GM21619 (cell line): ENCODE results near the gene SCNN1G.
"Not testable (repeated sequence)": the region's sequence is repeated elsewhere in the genome, so short reads cannot be mapped to it uniquely, and the experiment has no call there.

Source experiments
- ATAC-seq: cut with Tn5 transposase; IDR thresholded peaks from one replicate; pipeline ENCODE4 v1.9.1; 2021; ENCODE audit not compliant: unreplicated experiment

The SCNN1G gene

DNA sequence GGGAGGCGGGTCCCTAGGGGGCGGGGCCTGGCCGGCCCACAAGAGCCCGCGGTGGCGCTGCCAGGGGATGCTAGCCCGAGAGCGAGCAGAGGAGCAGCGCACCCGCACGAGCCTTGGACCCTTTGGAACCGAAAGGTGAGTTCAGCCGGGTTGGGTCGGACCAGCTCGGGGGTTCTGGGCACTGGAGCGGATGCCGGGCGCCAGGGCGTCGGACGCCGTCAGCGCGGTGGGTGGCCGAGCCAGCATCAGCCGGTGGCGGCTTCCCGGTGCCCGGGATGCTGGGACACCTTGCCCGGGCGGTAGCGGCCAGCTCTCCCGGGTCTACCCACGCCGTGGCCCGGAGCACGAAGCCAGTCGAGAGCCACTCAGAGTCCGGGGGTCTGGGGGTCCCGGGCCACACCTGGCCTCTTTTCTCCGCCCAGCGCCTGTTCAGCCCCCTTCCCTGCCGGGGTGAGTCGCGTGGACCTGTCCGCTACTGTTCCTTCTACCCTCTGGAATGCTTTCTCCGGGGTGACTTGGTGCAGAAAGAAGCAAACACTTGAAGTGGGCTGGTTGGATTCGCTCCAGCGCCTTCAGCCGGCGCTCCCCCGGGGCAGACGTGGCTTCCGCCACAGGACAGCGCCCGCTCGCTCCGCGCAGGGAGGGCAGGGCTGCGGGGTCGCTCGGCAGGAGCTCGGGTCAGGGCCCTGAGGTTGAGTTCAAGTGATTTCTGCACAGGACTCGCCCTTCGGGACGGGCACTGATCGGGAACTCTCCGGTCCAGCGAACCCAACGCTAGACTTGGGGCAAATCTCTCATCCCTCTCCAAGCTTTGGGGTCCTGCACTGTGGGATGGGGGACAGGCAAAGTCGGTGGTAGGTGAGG, at the start of gene SCNN1G:
SCNN1G (plus strand) TSS at position 67 of the 864 bp plus-strand sequence. CDS start 3,527 bp downstream, outside the sequence.
- peak; percentile 16 for ATAC-seq

DNA sequence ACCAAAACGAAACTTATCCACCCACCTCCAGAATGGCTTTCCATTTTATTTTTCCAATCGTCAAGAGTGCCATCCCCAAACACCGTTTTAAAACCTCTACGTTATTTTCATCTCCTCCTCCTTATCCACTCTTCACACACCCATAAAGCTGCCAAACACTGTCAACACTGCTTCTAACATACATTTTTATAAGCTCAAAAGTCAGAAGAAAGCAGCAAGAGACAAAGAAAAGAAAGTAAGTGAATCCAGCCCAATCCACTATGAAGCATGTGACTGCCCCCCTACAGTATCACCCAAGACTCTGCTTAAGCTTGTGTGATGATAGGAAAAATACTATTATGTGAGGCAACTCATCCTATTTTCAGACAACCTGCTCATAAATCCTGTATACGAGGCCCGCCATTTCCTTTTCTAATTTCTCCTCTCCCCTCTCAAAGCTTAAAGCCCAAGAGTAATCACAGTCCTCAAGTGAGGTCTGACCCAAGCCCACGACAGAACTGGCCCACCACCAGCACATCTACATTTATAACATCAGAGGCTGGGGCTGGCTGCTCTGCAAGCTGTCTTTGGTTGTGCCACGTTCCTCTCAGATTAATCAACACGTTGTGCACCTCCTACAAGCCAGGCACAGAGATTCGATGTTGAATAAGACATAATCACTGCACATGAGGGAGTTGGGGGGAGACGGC, 49.6 kb upstream of the SCNN1G start:
- no peak for ATAC-seq

DNA sequence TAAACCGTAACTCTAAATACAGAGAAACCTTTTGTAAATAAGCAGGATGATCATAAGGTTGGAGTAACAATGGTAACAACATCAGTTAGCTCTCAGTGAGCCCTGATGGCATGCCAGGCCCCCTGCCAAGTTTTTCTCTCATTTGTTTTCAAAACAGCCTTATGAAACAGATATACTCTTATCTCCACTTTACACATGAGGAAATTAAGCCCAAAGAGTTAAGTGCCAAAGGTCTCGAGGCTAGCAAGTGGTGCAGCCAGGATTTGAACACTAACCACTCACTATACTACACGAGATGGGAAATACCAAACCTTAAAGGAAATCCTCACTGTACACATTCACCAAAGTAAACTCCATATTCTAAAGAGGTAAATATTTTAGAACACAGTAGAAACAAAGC, 48.3 kb upstream of the SCNN1G start:
- no peak for ATAC-seq

DNA sequence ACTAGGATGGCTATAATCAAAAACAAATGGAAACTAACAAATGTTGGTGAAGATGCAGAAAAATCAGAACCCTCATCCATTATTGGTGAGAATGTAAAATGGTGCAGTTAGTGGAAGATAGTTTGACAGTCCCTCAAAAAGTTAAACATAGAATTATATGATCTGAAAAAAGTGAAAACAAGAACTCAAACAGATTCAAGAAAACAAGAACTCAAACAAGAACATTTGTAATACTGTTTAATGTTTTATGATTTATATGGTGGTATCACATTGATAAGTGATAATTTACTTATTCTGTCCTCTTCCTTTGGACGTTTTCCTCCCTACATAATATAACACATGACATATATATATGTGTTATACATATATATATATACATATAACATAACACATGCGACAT, 45.3 kb upstream of the SCNN1G start:
- ATAC-seq: no peak

DNA sequence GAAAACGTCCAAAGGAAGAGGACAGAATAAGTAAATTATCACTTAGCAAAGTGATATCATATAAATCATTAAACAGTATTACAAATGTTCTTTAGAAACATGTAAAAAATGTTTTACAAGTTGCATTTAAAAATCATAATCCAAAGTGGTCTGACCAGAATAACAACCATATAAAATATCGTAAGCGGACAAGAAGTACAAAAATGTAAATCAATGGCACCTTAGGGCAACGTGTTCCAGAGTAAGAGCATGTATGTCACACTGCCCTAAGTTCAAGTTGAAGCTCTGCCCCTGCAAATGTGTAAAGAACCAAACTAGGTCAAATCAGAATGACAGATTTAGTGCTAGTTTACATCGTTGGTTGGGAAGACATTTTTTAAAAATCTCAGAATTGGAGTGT, 44.7 kb upstream of the SCNN1G start:
- ATAC-seq: no peak

GRCh38 chr16:23140107-23140506, 42.4 kb upstream of the SCNN1G start:
- ATAC-seq: no peak

DNA sequence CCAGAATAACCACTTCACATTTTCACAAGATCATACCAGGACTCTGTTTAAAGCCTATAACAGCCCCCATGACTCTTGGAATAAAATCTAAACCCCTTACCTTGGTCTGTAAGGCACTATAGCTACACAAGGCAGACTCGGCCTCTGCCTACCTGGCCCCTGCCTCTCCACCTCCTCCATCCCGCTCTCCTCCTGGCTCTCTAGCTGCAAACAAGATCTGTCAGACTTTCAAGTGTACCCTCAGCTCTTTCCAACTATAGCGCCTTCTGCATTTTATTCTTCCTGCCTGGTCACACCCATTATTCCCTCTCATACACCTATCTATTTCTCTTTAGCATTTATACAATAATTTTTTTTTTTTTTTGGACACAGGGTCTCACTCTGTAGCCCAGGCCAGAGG, 41.5 kb upstream of the SCNN1G start:
- ATAC-seq: no peak

- no peak for ATAC-seq
These were observed 41.0 kb upstream of the SCNN1G start for GRCh38 chr16:23141500-23141899.

DNA sequence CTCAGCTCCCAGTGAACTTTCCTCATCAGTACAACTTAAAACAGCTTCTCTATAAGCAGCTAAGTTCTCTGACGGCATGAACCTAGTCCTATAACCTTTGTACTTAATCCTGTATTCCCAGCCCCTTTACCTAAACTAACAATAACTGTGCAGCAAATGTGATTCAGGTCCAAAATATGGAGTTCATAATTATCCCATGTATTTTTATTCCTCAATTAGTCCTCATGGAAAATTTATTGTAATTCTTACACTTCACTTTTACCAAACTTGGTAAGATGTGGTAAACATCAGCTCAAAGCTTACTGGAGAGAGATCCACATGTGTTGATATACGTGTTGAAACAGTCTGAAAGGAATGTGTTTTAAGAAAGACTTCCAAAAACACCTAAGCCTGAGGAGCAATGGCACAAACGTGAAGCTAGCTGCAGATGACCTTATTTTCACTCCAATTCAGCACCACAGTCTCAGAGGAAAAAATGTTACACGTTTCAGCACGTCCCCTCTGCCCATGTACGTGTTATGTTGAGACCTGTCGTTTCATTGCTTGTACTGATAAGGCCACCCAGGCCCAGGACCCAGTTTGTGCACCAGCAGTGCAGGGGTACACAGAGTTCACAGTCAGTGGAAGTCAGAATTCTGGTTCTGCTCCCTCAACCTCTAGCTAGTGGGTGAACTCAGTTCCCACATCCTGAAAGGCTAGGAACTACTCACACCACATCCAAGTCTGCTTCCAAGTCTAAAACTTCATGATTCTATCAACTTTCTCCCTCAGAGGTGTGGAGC, 40.4 kb upstream of the SCNN1G start:
- no peak for ATAC-seq

DNA sequence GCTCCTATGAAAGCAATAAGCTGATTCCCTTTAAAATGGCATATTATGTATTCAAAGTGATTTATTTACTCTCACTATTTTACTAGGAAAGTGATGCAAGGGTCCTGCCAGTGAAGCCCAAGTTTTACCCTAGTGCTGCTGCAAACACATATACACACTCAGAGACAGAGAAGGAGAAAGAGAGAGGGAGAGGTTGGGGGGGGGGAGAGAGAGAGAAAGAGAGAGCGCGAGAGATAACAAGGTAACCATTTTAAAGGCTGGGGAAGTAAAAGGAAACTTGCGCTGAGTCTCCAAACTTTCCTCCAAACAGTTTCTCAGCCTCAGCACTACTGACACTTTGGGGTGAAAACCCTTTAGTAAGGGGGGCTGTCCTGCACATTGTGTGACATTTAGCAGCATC, 39.2 kb upstream of the SCNN1G start:
- no peak for ATAC-seq

GRCh38 chr16:23144393-23144792, 38.2 kb upstream of the SCNN1G start:
- not testable (repeated sequence) for ATAC-seq

DNA sequence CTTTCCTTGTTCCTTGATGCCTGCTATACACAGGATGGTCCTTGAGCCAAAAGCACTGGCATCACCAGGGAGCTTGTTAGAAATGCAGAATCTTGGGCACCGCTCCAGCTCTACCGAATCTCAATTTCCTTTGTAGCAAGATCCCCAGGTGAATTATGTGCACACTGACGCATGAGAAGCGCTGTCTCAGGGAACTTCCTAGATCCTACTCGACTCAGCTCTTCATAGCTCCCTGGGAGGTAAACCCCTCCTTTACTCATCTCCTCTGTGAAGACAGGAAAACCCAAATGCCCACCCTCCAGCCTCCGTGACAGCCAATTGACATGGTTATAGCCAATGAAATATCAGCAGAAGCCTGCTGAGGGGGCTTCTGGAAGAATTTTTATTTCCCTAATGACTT, 37.4 kb upstream of the SCNN1G start:
- ATAC-seq: no peak

DNA sequence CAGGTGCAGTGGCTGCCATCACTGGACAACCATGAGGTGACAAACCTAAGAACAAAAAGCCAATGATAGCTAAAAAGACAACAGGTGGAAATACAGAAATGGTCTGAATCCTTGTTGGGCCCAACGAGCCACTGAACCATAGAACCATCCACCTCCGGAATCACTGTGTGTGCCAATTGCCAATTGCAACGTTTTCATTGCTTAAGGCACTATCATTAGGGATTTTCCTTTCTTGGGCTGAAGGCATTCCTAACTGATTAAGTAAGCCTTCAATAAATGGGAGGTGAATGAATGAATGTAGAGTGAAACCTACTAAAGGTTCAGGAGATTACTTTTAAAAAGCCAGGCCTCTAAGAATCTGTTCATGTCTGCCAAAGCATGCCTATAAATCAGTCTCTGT, 36.9 kb upstream of the SCNN1G start:
- ATAC-seq: no peak

DNA sequence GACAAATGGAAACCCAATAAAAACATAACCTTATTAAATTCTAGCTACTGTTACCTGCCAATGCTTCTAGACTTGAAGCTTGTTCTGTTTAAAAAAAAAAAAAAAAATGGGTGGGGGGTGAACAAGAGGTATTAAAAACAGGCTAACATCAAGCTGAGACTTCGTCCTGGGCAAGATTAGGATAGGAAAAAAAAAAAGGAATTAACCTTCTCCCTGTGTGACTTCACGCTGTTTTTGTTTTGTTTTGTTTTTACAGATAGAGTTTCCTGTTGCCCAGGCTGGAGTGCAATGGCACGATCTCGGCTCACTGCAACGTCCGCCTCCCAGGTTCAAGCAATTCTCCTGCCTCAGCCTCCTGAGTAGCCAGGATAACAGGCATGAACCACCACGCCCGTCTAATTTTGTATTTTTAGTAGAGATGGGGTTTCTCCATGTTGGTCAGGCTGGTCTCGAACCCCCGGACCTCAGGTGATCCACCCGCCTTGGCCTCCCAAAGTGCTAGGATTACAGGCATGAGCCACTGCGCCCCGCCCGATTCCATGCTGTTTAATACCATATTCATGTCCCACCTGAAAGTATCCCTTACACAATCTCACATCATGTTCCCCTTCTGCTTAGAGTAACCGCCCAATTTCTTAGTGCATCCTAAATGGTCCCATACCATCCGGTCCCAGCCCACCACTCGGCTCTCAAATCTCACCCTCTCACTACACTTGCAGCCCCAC, 35.5 kb upstream of the SCNN1G start:
- no peak for ATAC-seq

GRCh38 chr16:23147666-23148065, 34.9 kb upstream of the SCNN1G start:
- ATAC-seq: no peak

DNA sequence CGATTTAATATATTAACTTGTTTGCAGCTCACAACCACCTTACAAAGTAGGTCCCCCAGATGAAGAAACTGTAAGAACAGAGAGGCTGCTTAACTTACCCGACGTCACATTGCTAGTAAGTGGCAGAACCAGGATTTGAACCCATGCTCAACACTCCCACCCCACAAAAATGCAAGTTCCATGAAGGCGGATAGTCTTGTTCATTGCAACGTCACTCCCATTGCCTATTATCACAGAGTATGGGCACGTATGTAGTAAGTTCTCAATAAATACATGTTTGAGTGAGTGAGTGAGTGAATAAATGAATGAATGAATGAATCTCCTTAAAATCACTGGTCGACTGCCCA, 34.4 kb upstream of the SCNN1G start:
- ATAC-seq: no peak

- peak; percentile 30 for ATAC-seq
These were observed 33.9 kb upstream of the SCNN1G start for GRCh38 chr16:23148513-23149266.

GRCh38 chr16:23149267-23149992, 33.1 kb upstream of the SCNN1G start, which contains the start of gene USP31:
Gene USP31, minus strand, starts transcription at chr16:23149452. Its CDS starts 182 bp downstream, at chr16:23149270.
- peak; percentile 96 for ATAC-seq

DNA sequence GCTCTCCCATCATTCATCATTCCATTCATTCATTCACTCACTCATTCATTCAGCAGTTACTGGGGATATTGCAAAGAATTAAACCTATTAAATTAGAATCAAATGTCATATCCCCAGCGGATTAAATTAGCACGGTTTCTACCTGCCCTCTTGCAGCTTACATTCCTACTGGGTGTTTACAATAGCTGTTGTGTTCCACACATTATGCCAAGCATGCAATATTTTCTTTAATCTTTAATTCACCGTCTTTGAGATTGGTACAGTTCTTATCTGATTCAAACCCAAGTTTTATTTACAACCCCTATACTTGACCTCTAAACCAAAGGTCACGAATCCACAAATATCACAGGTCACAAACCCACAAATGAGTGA, 32.6 kb upstream of the SCNN1G start:
- no peak for ATAC-seq
